ENCODE results near the gene ACBD4.

ACBD4 gene, protein sequence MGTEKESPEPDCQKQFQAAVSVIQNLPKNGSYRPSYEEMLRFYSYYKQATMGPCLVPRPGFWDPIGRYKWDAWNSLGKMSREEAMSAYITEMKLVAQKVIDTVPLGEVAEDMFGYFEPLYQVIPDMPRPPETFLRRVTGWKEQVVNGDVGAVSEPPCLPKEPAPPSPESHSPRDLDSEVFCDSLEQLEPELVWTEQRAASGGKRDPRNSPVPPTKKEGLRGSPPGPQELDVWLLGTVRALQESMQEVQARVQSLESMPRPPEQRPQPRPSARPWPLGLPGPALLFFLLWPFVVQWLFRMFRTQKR

GRCh38 chr17:45135192-45135977 lies at the start of gene ACBD4:
ACBD4 (plus strand) TSS chr17:45135687; CDS start chr17:45136145, 458 bp downstream.
- DNase-seq, result peak; percentile 92

DNA sequence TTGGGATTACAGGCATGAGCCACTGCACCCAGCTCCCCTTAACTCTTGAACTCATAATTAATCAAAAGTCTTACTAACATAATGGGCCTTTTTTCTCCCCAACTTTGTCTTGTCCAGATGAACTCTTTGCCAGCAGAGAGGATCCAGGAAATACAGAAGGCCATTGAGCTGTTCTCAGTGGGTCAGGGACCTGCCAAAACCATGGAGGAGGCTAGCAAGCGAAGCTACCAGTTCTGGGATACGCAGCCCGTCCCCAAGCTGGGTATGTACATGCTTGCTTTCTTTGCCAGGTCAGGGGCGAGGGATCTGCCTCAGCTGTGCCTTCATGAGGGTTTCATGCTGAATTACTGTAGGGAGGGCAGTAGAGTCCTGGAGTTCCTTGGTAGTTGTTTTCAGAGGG lies 49.1 kb upstream of the ACBD4 start:
- DNase-seq, result no peak

- DNase-seq, result no peak
These were observed 48.5 kb upstream of the ACBD4 start for GRCh38 chr17:45086865-45087503.

- DNase-seq, result no peak
These were observed 47.9 kb upstream of the ACBD4 start for GRCh38 chr17:45087504-45087975.

DNA sequence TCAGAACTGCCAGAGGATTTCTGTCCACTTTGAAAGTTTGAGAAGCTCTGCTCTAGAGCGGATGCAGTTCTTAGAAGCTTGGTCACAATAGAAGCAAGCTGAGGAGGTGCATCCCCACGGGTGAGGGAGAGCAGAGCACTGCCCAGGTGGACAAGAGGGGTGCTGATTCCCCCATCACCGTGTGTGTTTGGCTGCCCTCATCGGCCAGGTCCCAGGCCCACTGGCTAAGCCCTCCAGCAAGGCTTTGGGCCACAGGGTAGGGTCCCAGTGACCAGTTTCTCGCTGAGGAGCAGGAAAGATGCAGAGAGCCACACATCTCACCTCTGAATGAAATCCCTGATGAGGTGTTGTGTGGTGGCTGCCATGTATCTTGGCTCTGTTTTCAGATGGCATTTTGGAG lies 47.5 kb upstream of the ACBD4 start:
- no peak for DNase-seq

DNA sequence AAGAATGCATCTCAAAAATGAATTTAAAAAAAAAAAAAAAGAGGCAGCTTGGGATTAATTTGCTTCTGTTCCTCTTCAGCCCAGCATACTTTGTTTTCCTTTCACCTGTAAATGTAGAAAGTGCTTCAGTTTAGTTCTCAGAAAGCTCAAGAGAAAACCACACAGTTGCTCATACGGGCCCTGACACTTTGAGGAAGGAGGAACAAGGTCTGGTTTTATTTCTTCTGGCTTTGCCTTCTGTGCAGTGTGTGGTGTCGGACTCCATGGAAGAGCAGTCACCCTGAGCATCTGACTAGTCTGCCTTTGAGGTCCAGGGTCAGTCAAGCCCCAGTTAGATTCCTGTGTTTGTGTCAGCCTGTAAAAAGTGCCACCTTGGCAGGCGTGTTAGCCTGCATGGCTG lies 46.7 kb upstream of the ACBD4 start:
- no peak for DNase-seq

- DNase-seq, result no peak
These were observed 44.8 kb upstream of the ACBD4 start for GRCh38 chr17:45090711-45091110.

- DNase-seq, result no peak
These were observed 43.6 kb upstream of the ACBD4 start for GRCh38 chr17:45091778-45092425.

- DNase-seq, result peak; percentile 81
These were observed 42.5 kb upstream of the ACBD4 start for GRCh38 chr17:45092911-45093430.

DNA sequence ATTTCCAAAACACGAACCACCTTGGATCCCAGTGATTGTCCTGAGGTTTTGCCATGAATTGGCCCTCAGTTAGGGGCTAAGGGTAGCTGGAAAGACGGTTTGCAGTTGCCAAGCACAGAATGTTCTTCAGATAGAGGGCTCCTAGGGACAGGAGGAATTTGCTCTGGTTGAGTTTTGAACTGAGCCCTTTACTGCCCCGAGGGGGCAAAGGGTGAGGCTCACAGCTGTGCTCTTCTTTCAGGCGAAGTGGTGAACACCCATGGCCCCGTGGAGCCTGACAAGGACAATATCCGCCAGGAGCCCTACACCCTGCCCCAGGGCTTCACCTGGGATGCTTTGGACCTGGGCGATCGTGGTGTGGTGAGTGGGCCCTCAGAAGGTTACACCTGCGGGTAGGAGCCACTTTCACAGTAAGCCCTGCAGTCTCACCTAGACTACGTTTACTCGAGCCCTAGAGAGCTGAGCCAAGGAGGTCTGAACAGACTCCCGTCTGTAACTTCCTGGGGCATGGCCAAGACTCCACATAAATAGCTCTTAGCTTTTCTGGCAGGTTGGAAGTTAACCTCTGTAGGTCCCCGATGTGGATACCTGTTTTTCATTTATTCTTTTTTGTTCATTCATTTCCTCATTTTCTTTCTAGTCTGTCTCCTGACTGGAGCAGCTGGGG lies 41.9 kb upstream of the ACBD4 start:
- no peak for DNase-seq

- no peak for DNase-seq
These were observed 39.3 kb upstream of the ACBD4 start for GRCh38 chr17:45096141-45096540.

- no peak for DNase-seq
These were observed 38.6 kb upstream of the ACBD4 start for GRCh38 chr17:45096926-45097325.

GRCh38 chr17:45098081-45098868 lies 37.2 kb upstream of the ACBD4 start:
- no peak for DNase-seq

GRCh38 chr17:45098869-45099616 lies 36.4 kb upstream of the ACBD4 start:
- peak; percentile 85 for DNase-seq

DNA sequence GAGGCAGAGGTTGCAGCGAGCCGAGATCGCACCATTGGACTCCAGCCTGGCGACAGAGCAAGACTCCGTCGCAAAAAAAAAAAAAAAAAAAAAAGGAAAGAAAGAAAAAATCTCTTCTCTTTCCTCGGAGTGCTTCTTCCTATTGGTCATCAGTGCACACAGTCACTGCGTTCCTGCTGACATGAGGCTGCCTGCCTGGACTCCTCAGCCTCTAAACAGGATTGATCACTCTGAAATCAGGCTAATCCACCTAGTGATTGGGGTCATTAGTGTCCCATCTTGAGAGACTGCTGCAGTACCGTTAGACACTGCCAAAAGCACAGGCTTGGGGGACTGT lies 34.0 kb upstream of the ACBD4 start:
- DNase-seq, result no peak

GRCh38 chr17:45101883-45102811 lies 33.3 kb upstream of the ACBD4 start:
- no peak for DNase-seq

DNA sequence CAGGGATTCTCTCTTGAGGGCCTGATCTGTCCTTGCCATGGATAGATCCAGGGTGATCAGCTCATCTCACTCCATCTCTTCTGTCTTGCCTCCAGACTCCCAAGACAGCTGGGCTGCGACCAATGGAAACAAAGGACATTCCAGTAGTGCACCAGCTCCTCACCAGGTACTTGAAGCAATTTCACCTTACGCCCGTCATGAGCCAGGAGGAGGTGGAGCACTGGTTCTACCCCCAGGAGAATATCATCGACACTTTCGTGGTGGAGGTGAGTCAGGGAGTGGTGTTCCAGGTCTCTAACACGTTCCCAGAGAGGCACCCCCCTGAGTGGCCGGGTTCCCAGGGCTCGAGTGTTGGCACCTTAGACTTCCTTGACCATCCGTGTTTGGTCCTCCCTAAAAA lies 32.6 kb upstream of the ACBD4 start:
- no peak for DNase-seq

GRCh38 chr17:45103269-45103795 lies 32.2 kb upstream of the ACBD4 start:
- no peak for DNase-seq

DNA sequence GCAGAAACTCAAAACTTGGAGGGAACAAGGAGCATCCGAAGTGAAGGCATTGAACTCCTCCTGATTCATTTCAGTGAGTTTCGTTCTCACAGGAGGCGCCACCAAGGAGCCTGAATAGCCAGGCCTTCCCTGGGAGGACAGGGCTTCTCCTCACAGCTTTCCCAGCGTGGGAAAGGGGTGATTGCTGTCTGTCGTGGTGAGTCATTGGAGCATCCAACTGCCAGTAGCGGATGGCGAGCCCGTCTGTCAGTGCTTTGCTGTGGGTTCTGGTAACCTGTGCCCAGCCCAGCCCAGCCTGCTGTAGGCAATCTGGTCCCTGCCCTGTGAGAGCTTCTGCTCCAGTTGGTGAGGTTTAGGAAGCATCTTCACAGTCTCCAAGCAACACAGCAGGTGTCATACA lies 31.5 kb upstream of the ACBD4 start:
- no peak for DNase-seq

DNA sequence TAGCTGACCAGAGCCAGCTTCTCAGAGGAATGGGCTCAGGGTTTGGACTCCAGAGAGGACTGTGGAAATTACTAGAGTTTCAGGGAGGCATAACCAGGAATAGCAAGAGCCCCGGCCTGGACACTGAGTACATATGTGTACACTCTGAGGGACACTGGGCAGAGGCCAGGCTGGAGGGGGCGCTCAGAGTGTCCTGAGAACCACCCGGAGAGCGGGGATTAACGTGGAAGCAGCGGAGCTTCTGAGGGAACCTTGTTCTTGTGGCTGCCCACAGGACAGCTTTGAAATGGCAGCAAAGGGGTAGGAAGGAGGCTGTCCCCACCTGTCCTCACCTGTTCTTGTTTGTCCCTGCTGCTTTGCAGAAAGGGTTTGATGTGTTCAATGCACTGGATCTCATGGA lies 31.0 kb upstream of the ACBD4 start:
- no peak for DNase-seq
